ENCODE results near the gene RBBP5. TPM values are rescaled to one million over a fixed set of nuclear protein-coding genes. Genes with fewer than 3 reads are reported as not detected.

The RBBP5 gene
- total RNA-seq, 4 donors from 2014 or later, result 7.0 to 36.7 (median 12.2) TPM

DNA sequence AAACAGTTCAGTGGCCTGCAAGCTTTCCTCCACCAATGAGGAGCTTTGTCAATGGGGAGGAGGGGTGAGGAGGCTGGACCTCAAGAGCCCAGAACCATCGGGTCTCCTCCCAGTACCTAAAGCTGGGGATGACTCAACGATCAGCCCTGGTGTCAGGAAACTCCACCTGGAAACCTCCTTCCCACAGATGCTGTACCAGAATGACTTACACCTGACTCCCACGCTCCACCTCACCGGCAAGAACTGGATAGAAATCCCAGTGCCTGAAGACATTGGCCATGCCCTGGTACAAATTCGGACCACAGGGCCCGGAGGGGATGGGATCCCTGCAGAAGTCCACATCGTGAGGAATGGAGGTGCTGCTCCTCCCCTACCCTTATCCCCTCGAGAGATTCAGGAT is 48.9 kb downstream of the RBBP5 start:
- no peaks in the 10 kb centered on the region for H3K27me3 ChIP-seq
- no peaks in the 10 kb centered on the region for H3K36me3 ChIP-seq
- no peak for DNase-seq
- H3K4me1 ChIP-seq, result peaks cover 0 to 6% (median 0%) of the 10 kb centered on the region in 3 donors
- TF ChIP-seq, protein P1, sequence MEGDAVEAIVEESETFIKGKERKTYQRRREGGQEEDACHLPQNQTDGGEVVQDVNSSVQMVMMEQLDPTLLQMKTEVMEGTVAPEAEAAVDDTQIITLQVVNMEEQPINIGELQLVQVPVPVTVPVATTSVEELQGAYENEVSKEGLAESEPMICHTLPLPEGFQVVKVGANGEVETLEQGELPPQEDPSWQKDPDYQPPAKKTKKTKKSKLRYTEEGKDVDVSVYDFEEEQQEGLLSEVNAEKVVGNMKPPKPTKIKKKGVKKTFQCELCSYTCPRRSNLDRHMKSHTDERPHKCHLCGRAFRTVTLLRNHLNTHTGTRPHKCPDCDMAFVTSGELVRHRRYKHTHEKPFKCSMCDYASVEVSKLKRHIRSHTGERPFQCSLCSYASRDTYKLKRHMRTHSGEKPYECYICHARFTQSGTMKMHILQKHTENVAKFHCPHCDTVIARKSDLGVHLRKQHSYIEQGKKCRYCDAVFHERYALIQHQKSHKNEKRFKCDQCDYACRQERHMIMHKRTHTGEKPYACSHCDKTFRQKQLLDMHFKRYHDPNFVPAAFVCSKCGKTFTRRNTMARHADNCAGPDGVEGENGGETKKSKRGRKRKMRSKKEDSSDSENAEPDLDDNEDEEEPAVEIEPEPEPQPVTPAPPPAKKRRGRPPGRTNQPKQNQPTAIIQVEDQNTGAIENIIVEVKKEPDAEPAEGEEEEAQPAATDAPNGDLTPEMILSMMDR (IDR thresholded peaks at IDR 0.05), result no peak
- no peak for TF ChIP-seq POLR2A (IDR thresholded peaks at IDR 0.05)
- intact Hi-C loops (cut with DNase I), result no loop called here
- no peak overlapping the region for H3K27ac ChIP-seq
- no peak overlapping the region for H3K4me3 ChIP-seq
- H3K9me3 ChIP-seq, result no peaks in the 10 kb centered on the region
- 60 to 61% methylated on average over 7 to 8 of the region's 8 CpGs for WGBS, 2 donors

GRCh38 chr1:205072286-205072685 is 49.5 kb downstream of the RBBP5 start:
- 76 to 83% methylated on average over 6 of the region's 9 CpGs for WGBS, 2 donors
- H3K4me1 ChIP-seq, result peaks cover 0 to 6% (median 0%) of the 10 kb centered on the region in 3 donors
- no peaks in the 10 kb centered on the region for H3K27me3 ChIP-seq
- TF ChIP-seq, protein P1 (IDR thresholded peaks at IDR 0.05), result no peak
- no peak for TF ChIP-seq POLR2A (IDR thresholded peaks at IDR 0.05)
- no peaks in the 10 kb centered on the region for H3K36me3 ChIP-seq
- no peak overlapping the region for H3K4me3 ChIP-seq
- DNase-seq, result no peak
- intact Hi-C loops (cut with DNase I), result no loop called here
- no peak overlapping the region for H3K27ac ChIP-seq
- H3K9me3 ChIP-seq, result no peaks in the 10 kb centered on the region

GRCh38 chr1:205071801-205072200 is 50.0 kb downstream of the RBBP5 start:
- H3K9me3 ChIP-seq, result no peaks in the 10 kb centered on the region
- 100% methylated on average over 1 of the region's 12 CpGs; no CpG with 5 or more reads in 1 of the 2 donors for WGBS, 2 donors
- TF ChIP-seq POLR2A (IDR thresholded peaks at IDR 0.05), result no peak
- TF ChIP-seq, protein P1 (IDR thresholded peaks at IDR 0.05), result no peak
- H3K27me3 ChIP-seq, result no peaks in the 10 kb centered on the region
- intact Hi-C loops (cut with DNase I), result no loop called here
- no peak overlapping the region for H3K27ac ChIP-seq
- DNase-seq, result no peak
- H3K36me3 ChIP-seq, result no peaks in the 10 kb centered on the region
- H3K4me1 ChIP-seq, result peaks cover 0 to 6% (median 0%) of the 10 kb centered on the region in 3 donors
- no peak overlapping the region for H3K4me3 ChIP-seq

GRCh38 chr1:205071028-205071409 is 50.8 kb downstream of the RBBP5 start:
- H3K4me3 ChIP-seq, result no peak overlapping the region
- H3K9me3 ChIP-seq, result no peaks in the 10 kb centered on the region
- H3K36me3 ChIP-seq, result no peaks in the 10 kb centered on the region
- DNase-seq, result no peak
- TF ChIP-seq POLR2A (IDR thresholded peaks at IDR 0.05), result no peak
- TF ChIP-seq, protein P1 (IDR thresholded peaks at IDR 0.05), result no peak
- 94% methylated on average over 2 of the region's 2 CpGs for WGBS, 2 donors
- H3K27ac ChIP-seq, result no peak overlapping the region
- intact Hi-C loops (cut with DNase I), result no loop called here
- peaks cover 0 to 6% (median 0%) of the 10 kb centered on the region in 3 donors for H3K4me1 ChIP-seq
- no peaks in the 10 kb centered on the region for H3K27me3 ChIP-seq

DNA sequence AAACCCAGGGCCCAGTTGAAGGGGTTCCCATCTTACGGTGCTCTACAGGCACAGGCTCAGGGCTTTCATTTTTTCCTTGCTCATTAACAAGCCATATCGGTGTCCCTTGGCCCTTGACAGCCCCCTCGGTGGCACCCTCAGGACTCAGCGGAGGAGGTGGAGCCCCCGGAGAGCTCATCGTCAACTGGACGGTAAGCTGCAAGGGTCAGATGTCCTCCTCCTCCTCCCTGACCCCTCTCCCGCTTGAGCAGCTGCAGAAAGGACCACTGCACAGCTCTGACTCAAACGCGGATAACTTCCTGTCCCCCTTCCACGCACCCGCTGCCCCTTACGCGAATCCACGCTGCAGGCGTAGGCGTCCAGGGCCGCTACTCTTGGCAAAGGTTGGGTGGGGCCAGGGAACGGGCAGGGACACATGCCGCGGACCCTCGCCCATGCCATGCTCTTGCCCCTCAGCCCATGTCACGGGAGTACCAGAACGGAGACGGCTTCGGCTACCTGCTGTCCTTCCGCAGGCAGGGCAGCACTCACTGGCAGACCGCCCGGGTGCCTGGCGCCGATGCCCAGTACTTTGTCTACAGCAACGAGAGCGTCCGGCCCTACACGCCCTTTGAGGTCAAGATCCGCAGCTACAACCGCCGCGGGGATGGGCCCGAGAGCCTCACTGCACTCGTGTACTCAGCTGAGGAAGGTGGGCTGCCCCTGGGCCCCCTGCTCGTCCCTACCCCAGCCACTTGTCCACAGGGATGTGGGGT is 52.2 kb downstream of the RBBP5 start:
- no peak for DNase-seq
- no peak overlapping the region for H3K4me3 ChIP-seq
- no peak for TF ChIP-seq POLR2A (IDR thresholded peaks at IDR 0.05)
- TF ChIP-seq, protein P1 (IDR thresholded peaks at IDR 0.05), result no peak
- H3K4me1 ChIP-seq, result peaks cover 0 to 6% (median 0%) of the 10 kb centered on the region in 3 donors
- intact Hi-C loops (cut with DNase I), result no loop called here
- no peaks in the 10 kb centered on the region for H3K36me3 ChIP-seq
- H3K9me3 ChIP-seq, result no peaks in the 10 kb centered on the region
- H3K27ac ChIP-seq, result no peak overlapping the region
- no peaks in the 10 kb centered on the region for H3K27me3 ChIP-seq
- WGBS, 2 donors, result 59 to 83% methylated on average over 4 to 9 of the region's 42 CpGs
